OCI-LY3 (cell line): ENCODE measurements around the gene SH3RF3.

Source experiments
- H2AFZ ChIP-seq: fragments of 200-600, 300-600 bp; shearing (Covaris generic); 2 replicates; pipeline ENCODE4 v1.6.0; 2014; ENCODE audit warnings: antibody characterized with exemption, low read depth, low read length
- H3K27ac ChIP-seq: fragments of 200-600, 300-600 bp; sonication (generic); 2 replicates; pipeline ENCODE4 v1.5.1; 2014; ENCODE audit warnings: mild to moderate bottlenecking, low read length, moderate library complexity, mixed read lengths
- H3K27me3 ChIP-seq: fragments of 200-600, 300-600 bp; sonication (generic); 2 replicates; pipeline ENCODE4 v1.6.1; 2014; ENCODE audit warnings: low read depth, low read length, mixed read lengths
- H3K36me3 ChIP-seq: fragments of 200-600, 300-600 bp; sonication (generic); replicated peaks from 2 replicates; pipeline ENCODE3; 2014; ENCODE audit warnings: low read depth, low read length, mixed read lengths
- H3K4me1 ChIP-seq: fragments of 300-600, 200-600 bp; sonication (generic); 2 replicates; pipeline ENCODE4 v1.6.1; 2014; ENCODE audit warnings: low read length, mixed read lengths
- H3K4me2 ChIP-seq: fragments of 200-600, 300-600 bp; sonication (generic); 2 replicates; pipeline ENCODE4 v1.6.1; 2014; ENCODE audit warnings: low read length, mixed read lengths
- H3K4me3 ChIP-seq: fragments of 300-600, 200-600 bp; sonication (generic); 2 replicates; pipeline ENCODE4 v1.5.1; 2014; ENCODE audit warnings: antibody characterized with exemption, mild to moderate bottlenecking, low read length, moderate library complexity
- H3K79me2 ChIP-seq: fragments of 300-600, 200-600 bp; shearing (Covaris generic); 2 replicates; pipeline ENCODE4 v1.6.1; 2014; ENCODE audit warnings: mild to moderate bottlenecking, low read length, mixed read lengths
- H3K9ac ChIP-seq: fragments of 300-600, 200-600 bp; shearing (Covaris generic); 2 replicates; pipeline ENCODE4 v1.6.0; 2014; ENCODE audit warnings: mild to moderate bottlenecking, low read length, moderate library complexity
- H3K9me3 ChIP-seq: fragments of 200-600, 300-600 bp; shearing (Covaris generic); 2 replicates; pipeline ENCODE4 v1.6.1; 2014; ENCODE audit warnings: low read length, mixed read lengths; ENCODE audit not compliant: insufficient read depth
- H4K20me1 ChIP-seq: fragments of 200-600, 300-600 bp; sonication (generic); 2 replicates; pipeline ENCODE4 v1.6.1; 2016; ENCODE audit warnings: low read length, mixed read lengths; ENCODE audit not compliant: insufficient read depth
- EZH2phosphoT487 ChIP-seq: fragments of 200-600 bp; shearing (Covaris generic); IDR thresholded peaks from 2 replicates; pipeline ENCODE4 v1.6.1; 2018; ENCODE audit warnings: antibody characterized with exemption, mixed run types, low read depth
- TF ChIP-seq, protein P1 (sequence below): fragments of 200-600, 300-600 bp; sonication (generic); IDR thresholded peaks from 2 replicates; pipeline ENCODE4 v1.5.1; 2014; ENCODE audit warnings: antibody characterized with exemption, low read length, low read depth

Gene SH3RF3

DNA sequence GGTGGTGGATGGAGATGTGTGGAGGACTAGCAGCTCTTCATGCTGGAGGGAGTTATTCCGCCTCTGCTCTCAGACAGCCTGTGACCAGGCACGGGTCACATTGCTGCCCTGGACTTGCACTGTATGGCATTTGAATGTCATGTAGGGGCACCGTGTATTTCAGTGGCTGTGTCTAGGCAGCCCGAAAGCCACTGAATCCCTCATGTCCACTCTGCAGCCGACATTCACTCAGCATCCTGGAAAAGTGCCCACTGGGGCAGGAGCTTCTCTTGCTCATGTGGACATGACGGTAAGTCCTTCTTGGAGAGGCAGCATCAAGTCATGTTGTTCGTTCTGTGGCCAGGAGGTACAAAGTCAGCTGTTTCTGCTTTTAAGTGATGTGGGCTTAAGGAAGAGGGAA, 127.9 kb downstream of the SH3RF3 start:
- Histone ChIP-seq H3K27me3 (0 out of 2 replicates have a peak, but pooled peaks cover 3% of the 10 kb centered on the region), H4K20me1 (no peaks in the 10 kb centered on the region), H3K9me3 (no peaks in the 10 kb centered on the region), H3K36me3 (no peaks in the 10 kb centered on the region), H3K4me2 (no peak overlapping the region), H3K27ac (no peak overlapping the region), H3K79me2 (no peaks in the 10 kb centered on the region), H3K4me3 (no peak overlapping the region), H3K4me1 (peaks cover 7% of the 10 kb centered on the region), H3K9ac (no peak overlapping the region), H2AFZ (no peak overlapping the region)
- TF ChIP-seq, protein P1, sequence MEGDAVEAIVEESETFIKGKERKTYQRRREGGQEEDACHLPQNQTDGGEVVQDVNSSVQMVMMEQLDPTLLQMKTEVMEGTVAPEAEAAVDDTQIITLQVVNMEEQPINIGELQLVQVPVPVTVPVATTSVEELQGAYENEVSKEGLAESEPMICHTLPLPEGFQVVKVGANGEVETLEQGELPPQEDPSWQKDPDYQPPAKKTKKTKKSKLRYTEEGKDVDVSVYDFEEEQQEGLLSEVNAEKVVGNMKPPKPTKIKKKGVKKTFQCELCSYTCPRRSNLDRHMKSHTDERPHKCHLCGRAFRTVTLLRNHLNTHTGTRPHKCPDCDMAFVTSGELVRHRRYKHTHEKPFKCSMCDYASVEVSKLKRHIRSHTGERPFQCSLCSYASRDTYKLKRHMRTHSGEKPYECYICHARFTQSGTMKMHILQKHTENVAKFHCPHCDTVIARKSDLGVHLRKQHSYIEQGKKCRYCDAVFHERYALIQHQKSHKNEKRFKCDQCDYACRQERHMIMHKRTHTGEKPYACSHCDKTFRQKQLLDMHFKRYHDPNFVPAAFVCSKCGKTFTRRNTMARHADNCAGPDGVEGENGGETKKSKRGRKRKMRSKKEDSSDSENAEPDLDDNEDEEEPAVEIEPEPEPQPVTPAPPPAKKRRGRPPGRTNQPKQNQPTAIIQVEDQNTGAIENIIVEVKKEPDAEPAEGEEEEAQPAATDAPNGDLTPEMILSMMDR, result no peak
- no peak for TF ChIP-seq EZH2phosphoT487

DNA sequence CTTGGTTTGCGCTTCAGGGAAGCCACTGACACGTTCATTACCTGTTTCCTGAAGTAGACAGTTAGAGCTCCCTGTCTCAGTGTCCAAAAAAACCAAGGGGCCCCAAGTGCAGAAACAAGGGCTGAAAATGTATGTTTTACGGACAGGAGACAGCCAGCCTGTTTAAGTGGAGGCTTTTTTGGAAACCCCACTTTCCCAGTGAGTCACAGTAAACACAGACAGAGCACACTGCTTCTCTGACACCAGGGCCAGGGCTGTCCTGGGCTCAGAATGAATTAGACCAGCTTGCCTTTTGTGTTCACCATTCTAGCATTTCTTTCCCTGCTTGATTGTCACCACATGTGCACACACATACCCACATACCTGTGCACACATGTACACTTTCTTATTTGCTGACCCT, 128.6 kb downstream of the SH3RF3 start:
- H3K9ac ChIP-seq, result no peak overlapping the region
- no peaks in the 10 kb centered on the region for H4K20me1 ChIP-seq
- H3K79me2 ChIP-seq, result no peaks in the 10 kb centered on the region
- no peaks in the 10 kb centered on the region for H3K9me3 ChIP-seq
- H3K27me3 ChIP-seq, result 0 out of 2 replicates have a peak, but pooled peaks cover 3% of the 10 kb centered on the region
- no peak overlapping the region for H3K27ac ChIP-seq
- H3K36me3 ChIP-seq, result no peaks in the 10 kb centered on the region
- no peak overlapping the region for H2AFZ ChIP-seq
- H3K4me3 ChIP-seq, result no peak overlapping the region
- TF ChIP-seq, protein P1, result no peak
- no peak for TF ChIP-seq EZH2phosphoT487
- peaks cover 7% of the 10 kb centered on the region for H3K4me1 ChIP-seq
- no peak overlapping the region for H3K4me2 ChIP-seq

DNA sequence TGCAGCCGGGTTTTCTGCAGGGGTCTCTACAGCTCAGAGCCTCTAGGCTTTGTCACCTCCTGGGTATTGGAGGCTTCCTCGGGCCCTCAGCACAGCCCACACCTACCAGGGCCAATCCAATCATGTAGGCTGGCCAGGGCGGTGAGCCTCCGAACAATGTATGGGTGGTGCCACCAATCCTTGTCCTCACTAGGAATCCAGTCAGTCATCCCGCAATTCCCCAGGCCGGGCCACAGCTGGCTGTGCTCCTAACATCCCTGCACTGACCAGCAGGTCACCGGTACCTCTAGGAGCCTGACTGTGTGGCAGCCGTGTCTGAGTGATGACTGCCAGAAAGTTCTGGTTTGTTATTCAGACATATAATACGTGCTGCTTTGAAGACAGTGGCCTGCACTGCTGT, 129.4 kb downstream of the SH3RF3 start:
- no peaks in the 10 kb centered on the region for H3K9me3 ChIP-seq
- peaks cover 7% of the 10 kb centered on the region for H3K4me1 ChIP-seq
- no peak overlapping the region for H3K9ac ChIP-seq
- H3K4me3 ChIP-seq, result no peak overlapping the region
- H3K27ac ChIP-seq, result no peak overlapping the region
- H2AFZ ChIP-seq, result no peak overlapping the region
- H3K79me2 ChIP-seq, result no peaks in the 10 kb centered on the region
- H3K36me3 ChIP-seq, result no peaks in the 10 kb centered on the region
- TF ChIP-seq EZH2phosphoT487, result no peak
- TF ChIP-seq, protein P1, result no peak
- no peak overlapping the region for H3K4me2 ChIP-seq
- no peaks in the 10 kb centered on the region for H4K20me1 ChIP-seq
- H3K27me3 ChIP-seq, result 0 out of 2 replicates have a peak, but pooled peaks cover 3% of the 10 kb centered on the region

DNA sequence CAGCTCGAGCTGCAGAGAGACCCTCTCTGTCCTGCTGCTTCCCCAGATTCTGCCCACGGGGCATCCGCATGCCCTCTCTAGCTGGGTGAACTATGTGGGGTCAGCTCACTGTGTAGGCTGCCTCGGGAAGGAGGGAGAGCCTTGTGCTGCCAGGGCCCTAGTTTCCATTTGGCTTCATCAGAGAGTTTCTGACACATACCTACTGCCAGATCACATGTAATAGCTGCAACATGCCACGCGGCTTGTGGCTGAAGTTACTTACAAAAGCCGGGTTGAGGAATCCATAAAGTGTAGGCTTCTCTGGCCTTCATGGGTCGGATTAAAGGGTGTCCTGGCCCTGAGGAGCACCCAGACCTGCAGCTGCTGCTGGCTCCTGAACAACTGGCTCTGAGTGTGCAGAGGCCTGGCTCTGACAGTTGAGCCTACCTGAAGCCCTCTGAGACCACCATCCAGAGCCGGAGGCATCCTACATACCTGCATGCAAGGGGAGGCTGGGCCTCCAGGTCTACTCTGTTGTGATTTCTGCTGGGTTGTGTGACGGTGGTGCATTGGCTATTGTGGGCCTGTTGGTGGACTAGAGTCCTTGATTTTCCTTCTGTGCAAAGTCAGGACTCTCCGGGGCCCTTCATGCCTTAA, 130.0 kb downstream of the SH3RF3 start:
- Histone ChIP-seq H2AFZ (no peak overlapping the region), H3K9ac (no peak overlapping the region), H3K9me3 (no peaks in the 10 kb centered on the region), H3K27ac (no peak overlapping the region), H3K79me2 (no peaks in the 10 kb centered on the region), H3K36me3 (no peaks in the 10 kb centered on the region), H3K4me1 (peaks cover 7% of the 10 kb centered on the region), H4K20me1 (no peaks in the 10 kb centered on the region), H3K4me3 (no peak overlapping the region), H3K27me3 (0 out of 2 replicates have a peak, but pooled peaks cover 3% of the 10 kb centered on the region), H3K4me2 (no peak overlapping the region)
- TF ChIP-seq, protein P1, result no peak
- TF ChIP-seq EZH2phosphoT487, result no peak
